ENCODE data around the gene ZNHIT2.

DNA sequence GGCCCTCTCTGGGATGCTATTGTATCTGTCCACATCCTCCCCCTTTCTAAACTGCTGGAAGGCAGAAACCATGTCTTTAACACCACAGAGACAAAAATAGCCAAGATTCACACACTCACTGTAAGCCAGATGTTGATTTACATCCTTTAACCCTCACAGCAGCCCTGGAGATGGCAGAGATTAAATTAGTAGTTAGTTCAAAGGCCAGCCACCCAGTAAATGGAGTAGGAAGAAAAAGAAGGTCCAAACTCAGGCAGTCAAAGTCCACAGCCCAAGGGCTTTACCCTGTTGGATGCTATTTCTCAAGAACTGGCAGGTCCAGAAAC is 2.1 kb upstream of the ZNHIT2 start:
- TF ChIP-seq, protein P1, sequence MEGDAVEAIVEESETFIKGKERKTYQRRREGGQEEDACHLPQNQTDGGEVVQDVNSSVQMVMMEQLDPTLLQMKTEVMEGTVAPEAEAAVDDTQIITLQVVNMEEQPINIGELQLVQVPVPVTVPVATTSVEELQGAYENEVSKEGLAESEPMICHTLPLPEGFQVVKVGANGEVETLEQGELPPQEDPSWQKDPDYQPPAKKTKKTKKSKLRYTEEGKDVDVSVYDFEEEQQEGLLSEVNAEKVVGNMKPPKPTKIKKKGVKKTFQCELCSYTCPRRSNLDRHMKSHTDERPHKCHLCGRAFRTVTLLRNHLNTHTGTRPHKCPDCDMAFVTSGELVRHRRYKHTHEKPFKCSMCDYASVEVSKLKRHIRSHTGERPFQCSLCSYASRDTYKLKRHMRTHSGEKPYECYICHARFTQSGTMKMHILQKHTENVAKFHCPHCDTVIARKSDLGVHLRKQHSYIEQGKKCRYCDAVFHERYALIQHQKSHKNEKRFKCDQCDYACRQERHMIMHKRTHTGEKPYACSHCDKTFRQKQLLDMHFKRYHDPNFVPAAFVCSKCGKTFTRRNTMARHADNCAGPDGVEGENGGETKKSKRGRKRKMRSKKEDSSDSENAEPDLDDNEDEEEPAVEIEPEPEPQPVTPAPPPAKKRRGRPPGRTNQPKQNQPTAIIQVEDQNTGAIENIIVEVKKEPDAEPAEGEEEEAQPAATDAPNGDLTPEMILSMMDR (IDR thresholded peaks at IDR 0.05; ENCODE audit: low read depth, low read length, poor library complexity, severe bottlenecking) = no peak
- no peak for TF ChIP-seq EZH2phosphoT487 (IDR thresholded peaks at IDR 0.05; ENCODE audit: borderline replicate concordance, low read length)
